Fibroblast of skin of back (primary cell): ENCODE results near the gene ANXA2.
"Not testable (repeated sequence)": the region's sequence is repeated elsewhere in the genome, so short reads cannot be mapped to it uniquely, and the experiment has no call there.

ENCODE experiments used
- DNase-seq: peaks from one replicate; pipeline ENCODE4 v3.0.0-alpha.2; 2013

Gene ANXA2

DNA sequence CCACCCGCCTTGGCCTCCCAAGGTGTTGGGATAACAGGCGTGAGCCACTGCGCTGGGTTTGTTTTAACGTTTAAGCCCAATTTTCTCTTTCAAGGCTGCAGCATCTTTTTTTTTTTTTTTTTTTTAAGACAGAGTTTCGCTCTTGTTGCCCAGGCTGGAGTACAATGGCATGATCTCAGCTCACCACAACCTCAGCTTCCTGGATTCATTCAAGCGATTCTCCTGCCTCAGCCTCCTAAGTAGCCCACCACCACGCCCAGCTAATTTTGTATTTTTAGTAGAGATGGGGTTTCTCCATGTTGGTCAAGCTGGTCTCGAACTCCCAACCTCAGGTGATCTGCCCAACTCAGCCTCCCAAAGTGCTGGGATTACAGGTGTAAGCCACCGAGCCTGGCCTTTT lies 12.6 kb upstream of the ANXA2 start:
- DNase-seq, result not testable (repeated sequence)

DNA sequence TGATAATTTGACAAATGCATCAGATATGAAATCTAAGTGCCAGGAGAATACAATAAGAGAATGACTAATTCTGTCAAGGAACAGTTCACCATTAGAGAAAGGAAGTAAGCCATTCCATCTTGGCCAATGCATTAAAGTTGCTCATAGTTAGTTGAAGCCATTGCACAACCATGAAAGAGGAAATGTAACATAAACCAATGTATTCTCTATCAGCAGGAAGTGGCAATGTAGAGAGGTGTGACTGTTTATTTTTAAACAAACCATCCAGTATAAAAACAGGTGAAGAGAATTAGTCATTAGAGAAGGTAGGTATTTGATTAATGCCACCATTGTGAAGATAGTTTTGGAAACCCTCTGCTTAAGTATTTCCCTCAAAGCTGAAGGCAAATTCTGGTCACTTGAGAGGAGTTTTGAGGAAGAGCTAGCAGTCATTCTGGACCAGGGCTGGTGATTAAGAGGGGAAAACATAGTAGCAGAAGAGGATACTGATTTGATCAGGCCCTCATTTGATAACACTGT lies 10.7 kb upstream of the ANXA2 start:
- DNase-seq, result peak; percentile 83

DNA sequence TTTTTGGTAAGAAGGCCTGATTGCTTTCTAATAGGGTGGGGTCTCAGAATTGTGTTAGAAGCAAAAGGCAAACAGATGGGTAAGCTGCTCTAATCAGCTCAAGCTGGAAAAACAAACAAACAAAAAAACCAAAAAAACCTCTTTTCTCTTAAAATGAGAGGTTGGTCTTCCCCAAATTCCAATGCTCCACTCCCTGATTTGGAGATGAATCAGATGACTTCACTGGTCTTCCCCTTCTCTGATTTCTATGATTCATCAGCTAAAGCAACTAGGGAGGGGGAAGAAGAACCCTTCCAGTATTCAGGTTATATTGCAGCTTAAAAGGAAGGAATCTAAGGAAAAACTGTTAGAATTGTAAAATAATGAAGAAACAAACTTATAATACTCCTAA lies 9.6 kb upstream of the ANXA2 start:
- peak; percentile 87 for DNase-seq

DNA sequence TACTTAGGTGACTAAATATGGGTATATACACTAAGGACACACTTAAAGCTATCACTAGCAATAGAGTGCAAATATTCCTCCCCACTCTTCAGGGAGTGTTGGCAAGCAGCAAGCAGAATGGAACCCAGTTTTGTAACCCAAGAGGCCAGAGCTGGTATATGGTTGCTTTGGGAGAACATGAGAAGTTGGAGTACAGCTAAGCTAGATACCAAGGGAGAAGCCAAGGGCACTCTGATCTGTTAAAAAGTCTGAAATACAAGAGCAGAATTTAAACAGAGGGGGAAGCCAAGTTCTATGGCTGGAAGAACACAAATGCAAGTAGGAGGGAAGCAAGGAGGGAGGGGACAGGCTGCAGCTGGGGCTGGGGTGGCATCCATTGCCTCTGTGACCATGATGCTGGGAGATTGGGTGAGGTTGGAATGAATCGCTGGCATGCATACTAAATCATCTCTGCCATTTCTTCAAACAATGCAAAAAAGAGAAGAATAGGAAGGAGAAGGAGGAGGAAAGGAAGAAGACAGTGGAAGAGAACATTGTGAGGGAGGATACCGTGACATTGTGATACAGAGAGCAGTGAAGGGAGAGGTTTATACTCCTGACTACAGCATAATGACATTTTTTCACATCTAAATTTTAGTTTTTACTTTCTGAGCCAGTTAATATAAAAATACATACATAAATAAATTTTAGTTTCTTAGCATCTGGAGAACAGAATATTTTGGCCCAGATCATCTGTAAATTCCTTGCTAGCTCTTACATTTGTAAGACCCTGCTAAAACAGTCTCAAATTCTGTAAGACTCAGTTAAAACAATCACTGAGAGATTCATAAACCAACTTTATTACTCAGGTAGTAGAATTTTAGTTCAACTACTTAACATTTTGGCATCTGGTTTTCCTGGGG lies 9.0 kb upstream of the ANXA2 start:
- no peak for DNase-seq

DNA sequence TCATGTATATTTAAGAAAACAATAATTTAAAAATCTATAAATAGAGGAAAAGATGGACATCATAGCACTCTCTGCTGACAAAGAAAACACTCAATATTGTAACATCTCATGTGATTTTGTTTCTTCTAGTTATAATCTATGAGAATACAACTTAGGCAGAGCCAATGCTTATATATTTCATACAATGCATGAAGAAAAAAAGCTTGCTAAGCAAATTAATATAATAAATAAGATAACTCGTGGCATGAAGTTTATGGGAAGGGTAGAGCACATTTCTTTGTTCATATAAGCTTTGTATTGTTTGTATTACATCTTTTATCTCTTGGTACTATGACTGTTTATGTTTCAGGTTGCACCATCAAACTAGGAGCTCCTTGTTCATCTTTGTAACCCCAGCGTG lies 7.6 kb upstream of the ANXA2 start:
- DNase-seq, result no peak

DNA sequence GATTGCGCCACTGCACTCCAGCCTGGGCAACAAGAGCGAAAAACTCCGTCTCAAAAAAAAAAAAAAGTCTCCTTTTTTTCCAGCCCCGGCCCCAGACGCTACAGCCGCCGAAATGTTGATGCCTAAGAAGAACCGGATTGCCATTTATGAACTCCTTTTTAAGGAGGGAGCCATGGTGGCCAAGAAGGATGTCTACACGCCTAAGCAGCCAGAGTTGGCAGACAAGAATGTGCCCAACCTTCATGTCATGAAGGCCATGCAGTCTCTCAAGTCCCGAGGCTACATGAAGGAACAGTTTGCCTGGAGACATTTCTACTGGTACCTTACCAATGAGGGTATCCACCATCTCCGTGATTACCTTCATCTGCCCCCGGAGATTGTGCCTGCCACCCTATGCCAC lies 6.6 kb upstream of the ANXA2 start:
- not testable (repeated sequence) for DNase-seq

DNA sequence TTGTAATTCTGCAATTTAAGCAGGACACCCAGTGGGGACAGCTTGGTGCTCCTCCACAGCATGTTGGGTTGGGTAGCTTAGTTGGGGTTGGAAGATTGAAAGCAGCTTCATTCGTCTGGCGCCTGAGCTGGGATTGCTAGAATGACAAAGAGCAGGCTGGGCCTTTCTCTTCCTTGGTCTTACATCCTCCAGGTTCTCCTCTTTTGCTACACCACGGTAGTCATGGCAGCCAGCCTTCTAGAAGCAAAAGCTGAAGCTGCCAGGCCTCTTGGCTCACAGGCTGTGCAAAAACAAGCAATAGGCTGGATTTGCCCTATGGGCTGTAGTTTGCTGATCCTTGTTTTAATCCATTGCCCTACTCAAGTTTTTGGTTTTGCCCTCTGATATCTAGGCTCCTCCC lies 3.2 kb upstream of the ANXA2 start:
- no peak for DNase-seq

DNA sequence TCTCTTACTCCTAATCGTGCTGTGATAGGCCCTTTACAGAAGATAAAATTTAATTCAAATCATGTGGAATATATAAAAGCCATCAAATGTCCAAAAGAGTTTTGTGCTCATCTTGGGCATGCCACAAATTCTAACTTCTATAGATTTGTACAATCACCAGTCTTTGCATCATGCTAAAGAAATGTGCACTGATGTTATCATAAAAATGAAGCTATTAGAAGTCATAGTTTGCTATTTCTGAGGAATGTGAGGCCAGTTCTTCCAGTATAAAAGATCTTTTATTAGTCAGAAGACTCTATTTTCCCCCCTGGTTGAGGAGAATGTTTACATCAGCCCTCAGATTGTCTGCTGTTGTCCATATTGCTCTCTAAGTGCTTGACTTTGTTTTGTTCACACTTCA lies 2.1 kb upstream of the ANXA2 start:
- DNase-seq, result peak; percentile 94

DNA sequence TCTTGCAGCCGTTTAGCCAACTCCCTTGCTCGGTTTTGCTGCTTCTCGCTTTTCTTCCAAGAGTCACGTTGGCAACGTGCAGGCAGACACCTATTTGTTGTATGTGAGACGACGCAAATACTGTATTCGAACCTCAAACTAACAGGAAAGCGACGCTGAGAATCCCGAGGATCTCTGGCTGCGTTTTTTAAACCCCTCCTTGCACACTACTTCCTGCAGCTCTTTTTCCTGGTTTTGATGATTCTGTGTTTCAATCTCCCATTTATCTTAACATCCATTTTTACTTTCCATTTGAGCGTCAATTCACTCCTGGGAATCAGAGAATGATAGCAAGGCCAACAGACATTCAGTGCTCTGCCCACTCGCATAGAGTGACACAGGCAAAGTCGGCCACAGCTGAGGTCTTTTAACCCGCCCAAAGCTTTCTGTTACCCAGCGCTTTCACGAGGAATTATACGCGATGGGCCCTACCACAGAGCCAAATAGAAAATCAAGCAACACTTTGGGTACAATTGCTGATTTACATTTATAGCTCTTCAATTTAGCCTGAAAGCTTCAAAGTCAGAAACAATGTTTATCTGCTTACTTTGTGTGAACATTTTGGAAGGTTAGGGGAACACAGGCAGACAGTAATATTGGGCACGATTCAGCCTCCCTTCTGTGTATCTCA lies 1.6 kb upstream of the ANXA2 start:
- DNase-seq, result no peak

DNA sequence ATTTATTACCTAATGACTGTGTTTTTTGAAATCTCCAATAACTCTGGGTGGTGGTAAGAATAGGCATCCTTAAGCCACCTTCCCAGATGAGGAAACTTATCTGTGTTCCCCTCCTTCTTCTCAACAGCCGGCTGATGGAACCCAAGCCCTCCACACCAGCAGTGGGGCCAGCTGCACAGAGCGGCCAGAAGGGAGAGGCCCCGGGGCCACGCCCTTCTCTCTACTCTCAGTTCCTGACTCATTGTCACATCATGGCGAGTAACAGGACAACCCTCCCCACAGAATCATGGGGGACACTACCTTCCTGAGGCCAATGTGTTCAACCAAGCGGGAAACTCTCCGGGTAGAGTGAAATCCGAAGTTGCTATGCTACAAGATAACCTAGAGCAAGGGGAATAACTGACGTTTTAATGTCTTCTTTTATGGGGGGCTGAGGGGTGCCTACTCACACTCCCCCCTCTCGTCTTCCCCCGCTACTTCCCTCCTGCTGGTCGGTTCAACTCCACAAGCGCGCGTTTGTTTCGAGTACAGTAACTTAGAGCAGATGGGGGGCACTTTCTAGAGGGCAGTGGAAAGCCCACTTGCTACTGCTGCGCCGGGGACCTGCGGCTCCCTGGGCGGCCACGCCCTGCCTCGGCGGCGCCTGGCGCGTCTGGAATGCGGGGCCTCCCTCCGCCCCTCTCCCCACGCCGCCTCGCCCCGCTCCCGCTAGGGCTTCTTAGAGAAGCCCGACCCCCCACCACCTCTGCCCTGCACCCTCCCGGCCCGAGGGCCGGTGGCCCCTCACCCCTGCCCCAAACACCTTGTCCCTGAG lies 621 bp downstream of the ANXA2 start:
- peak; percentile 85 for DNase-seq

DNA sequence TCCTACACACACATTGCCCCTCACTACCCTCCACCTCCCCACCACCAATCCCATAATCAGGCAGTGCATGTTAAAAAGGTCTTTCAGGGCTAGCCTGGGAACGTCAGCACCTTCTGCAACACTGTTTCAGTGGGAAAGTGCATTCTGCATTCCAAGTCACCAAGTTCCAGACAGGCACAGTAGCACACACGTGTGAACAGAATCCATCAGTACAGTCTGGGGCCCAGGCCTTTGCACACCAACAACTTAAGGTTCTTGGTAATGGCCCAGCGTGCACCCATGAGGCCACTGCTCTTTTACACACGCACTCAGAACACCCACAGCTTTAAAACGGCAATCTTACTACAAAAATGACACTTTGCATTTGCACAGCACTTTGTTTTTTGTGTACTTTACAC lies 1.2 kb downstream of the ANXA2 start:
- no peak for DNase-seq

DNA sequence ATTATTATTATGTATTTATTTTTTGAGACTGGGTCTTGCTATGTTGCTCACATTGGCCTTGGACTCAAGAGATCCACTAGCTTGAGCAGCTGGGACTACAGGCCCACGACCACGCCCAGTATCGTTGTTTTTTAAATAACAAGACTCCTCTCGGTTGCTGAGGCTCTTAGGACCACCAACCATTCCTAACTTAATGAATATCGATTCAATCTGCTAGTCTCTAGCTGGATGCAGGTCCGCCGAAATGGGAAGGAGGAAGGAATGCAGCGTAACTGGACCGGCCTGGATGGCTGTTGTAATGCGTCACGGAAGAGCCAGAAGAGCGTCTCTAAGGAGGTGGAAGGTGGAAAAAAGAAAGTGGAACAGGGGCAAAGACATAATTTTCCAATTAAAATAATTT lies 1.7 kb downstream of the ANXA2 start:
- no peak for DNase-seq

DNA sequence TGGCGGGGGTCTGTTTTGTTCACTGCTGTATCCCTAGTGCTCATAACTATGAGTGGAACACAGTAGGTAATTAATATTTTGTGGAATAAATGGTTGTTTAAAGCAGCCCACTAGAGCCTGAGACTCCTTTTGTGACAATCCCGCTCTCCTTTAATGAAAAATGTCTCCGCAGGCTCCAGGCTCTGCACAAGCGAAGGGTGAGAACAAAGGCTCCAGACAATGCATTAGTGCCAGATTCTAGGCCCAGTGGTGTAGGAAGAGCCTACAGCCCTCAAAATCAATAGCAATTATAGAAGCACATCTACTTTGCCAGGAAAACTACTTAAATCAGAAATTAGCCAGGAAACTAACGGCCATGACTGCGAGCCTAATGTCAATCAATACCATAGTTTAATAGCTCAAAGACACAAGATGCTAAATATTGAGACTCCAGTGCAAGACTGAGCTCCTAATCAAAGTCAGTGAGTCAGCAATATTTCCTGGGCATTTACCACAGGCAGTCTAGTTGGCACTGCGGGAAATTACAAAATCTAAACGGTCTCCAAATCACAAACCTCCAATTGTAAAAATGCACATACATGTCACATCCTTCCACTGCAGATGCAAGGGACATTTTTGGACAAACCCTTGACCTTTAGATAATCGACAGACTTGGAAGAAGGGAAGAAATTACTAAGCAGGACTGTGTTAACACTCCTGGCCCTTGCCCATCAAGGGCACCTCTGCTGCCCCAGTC lies 2.3 kb downstream of the ANXA2 start:
- DNase-seq, result no peak

DNA sequence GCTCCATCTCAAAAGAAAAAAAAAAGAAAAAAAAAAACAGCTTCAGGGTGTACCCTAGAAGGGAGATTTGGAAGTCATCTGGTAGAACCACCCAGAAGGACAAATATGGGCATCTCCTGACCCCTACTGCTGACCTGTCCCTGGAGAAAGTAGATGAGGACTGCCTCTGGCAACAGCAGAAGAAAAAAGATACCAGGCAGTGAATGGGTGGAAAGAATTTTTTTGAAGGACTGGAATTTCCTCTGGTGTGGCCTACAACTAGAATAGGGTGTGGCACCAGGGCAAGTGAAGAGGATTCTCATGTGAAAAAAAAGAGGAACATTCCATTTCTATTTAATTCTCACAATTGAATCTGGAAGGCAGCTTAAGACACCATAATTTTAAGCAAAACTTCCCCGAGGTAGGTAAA lies 3.1 kb downstream of the ANXA2 start:
- peak; percentile 81 for DNase-seq

DNA sequence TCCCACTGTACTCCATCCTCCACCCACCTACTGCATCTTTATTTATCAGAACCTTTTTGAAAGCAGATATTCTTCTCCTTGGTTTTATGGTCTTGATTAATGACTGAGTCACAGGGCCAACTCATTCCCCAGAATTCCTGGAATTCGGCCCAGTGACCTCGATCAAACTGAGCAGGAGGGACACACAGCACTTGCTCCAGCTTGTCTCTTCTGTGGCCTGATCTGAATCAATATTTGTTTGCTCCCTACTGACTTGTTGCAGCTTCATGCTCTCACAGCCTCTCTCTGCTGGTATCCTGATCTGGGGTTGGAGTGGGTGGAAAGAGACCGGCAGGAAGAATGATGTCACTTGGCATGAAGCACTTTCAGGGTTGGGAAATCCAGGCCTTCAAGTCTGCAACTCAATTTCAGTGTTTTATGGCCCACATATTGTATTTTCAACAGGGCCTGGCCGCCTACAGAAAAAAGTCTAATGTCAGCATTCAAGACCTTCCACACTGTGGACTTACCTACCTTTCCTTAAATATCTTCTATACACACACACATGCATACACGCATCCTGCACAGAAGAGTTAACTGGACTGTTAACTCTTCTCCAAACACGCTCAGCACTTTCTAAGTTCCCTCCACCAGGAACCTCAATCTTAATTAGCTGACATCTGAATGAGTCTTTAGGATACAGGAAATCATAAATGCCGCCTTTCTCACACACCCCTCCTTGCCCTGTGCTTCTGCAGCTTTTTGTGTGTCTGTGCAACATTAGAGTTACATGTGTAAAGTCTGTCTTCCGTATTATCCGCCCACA lies 4.6 kb downstream of the ANXA2 start:
- DNase-seq, result peak; percentile 99

DNA sequence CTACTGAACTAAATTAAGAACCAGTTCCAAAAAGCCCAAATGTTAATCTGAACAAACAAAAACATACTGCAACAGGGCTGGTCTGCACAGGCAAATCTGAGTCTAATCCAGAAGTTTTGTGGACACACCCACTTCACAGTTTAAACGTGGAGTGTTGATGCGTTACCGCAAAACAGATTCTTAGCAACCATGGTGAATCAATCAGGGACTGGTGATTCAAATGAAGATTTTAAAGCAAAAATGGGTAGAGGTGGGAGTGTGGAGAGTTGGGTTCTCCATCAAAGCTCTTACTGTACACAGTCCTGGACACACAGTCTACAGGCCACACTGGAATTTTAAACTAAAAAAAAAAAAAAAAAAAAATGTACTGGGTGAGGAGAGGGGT lies 5.2 kb downstream of the ANXA2 start:
- peak; percentile 83 for DNase-seq

DNA sequence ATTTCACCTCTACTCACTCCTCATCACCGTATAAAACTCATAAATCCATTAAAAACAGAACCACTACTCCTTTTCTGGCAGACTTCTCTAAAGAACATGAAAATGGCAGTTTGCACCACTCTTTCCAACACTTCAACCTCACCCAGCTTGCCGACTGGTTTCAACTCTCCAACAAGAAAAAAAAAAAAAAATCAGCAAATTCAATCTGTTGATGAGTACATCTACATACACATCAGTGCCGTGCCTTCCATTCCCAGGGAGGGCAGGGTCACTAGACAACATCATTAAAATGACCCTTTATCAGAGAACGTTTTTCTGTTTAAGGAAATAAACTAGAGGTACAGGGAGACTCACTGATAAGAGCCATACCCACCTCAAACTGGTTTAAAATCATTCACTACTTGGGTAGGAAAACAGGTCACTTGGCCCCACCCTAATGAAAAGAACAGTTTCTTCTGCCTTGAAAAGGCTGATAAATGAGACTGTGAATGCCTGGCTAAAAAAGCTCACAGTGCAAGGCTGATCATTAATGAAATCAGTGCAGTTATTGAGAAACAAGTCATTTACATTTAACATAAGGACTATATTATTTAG lies 6.0 kb downstream of the ANXA2 start:
- no peak for DNase-seq

DNA sequence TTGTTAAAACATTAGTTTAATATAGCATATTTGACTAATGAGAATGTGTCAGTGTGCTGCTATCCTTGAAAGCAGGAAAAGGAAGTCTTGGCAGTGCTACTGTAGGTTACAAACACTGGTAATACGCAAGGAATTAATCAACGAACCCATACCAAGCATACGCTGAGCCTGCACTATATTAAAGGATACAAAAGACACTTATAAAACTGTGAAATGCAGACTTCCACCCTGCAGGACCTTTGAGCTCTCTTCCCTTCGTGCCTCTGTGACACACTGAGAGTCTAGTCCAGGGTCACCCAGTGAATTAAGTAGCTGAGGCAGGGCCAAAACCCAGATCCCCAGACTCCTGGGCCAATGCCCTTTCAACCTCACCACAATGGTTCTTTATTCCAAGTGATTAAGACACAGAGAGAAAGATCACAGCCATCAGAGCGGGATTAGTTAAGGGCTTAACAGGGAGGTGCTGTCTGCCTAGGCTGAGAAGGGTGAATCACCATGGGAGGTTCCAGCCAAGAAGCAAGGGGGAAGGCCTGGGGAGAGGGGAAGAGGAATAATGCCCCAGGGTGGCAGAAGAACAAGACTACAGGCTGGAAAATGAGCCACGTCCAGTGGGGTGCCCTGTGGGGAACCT lies 6.8 kb downstream of the ANXA2 start:
- DNase-seq, result peak; percentile 92

DNA sequence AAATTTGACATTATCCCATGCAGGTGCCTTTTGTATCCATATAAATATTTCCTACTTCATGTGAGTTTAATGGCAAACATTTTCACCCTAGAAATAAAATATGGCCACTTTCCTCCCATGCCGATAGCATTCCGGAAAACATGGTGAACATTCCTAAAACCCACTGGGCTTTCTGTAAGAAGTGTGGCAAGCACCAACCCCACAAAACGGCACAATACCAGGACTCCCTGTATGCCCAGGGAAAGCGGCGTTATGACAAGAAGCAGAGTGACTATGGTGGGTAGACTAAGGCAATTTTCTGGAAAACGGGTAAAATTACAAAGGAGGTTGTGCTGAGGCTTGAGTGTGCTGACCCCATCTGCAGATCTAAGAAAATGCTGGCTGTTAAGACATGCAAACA lies 7.6 kb downstream of the ANXA2 start:
- no peak for DNase-seq

DNA sequence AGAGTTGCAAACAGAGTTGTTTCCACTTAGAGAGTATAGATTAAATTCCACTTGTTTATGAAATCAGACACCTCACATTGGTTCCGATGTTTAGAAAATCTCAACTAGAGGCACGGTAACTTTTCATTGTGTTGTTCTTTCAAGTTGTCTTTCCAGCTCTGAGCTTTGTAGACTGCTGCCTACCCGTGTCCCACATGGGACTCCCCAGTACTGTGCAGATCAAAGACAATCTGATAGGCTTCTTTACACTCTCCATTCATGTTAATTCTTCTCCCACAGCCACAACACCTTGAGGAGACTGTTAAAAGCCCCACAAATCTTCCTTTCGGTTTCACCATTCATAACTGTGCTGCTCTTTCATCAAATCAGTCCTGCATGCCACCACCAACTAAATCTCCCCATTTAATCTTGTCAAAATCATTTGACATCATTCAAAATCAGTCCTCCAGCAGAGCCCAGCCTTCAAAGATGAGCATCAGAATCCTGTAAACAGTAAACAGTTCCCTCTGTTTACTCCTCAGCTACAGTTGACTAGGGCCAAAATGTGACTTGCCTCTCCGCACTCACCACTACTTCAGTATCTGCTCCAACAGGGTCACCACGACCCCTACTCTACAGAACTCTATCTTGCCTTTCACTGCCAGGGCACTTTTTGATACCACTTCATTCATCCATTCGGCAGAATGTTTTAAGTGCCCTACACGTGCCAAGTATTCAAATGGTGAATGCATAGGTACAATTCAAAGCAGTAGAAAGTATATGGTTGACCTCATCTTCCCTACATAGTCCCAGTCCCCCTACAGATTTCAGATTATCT lies 8.3 kb downstream of the ANXA2 start:
- DNase-seq, result no peak
